ENCODE results near the gene GPR141.

Gene GPR141, protein sequence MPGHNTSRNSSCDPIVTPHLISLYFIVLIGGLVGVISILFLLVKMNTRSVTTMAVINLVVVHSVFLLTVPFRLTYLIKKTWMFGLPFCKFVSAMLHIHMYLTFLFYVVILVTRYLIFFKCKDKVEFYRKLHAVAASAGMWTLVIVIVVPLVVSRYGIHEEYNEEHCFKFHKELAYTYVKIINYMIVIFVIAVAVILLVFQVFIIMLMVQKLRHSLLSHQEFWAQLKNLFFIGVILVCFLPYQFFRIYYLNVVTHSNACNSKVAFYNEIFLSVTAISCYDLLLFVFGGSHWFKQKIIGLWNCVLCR

GRCh38 chr7:37683246-37684120, at the start of gene GPR141:
Gene GPR141, plus strand, starts transcription at chr7:37683766. Its CDS starts 56,628 bp downstream, at chr7:37740394.
- no peak within 1 kb of the TSS for H3K4me3 ChIP-seq (ENCODE audit: low read depth, low read length)
- no peak for DNase-seq (ENCODE audit: low read depth)
- no peak for TF ChIP-seq CTCF (IDR thresholded peaks at IDR 0.05; ENCODE audit: control insufficient read depth, extremely low read depth, insufficient read depth)

GRCh38 chr7:37635346-37635745, 48.2 kb upstream of the GPR141 start:
- no peak for TF ChIP-seq CTCF (IDR thresholded peaks at IDR 0.05; ENCODE audit: control insufficient read depth, extremely low read depth, insufficient read depth)
- DNase-seq (ENCODE audit: low read depth) = no peak
- H3K4me3 ChIP-seq (ENCODE audit: low read depth, low read length) = no peak overlapping the region

DNA sequence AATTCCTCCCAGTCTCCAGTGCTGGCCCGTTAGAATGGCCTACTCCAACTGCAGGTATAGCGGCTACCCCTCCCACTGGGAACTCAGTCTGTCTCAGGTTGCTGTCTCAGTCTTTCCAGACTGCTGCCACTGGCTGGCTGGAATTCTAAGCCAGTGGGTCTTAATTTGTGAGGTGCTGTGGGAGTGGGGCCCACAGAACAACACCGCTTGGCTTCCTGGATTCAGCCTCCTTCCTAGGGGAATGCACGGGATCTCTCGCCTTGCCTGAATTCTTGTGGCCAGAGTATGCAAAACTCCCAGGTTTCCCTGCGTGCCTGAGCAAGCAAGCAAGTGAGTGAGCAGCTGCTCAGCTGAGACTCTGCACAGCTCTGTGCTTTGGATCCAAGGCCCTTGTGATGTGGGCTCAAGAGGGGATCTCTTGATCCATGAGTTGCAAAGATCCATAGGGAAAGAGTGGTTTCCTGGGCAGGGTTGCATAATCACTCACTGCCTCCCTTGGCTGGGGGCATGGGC, 41.5 kb upstream of the GPR141 start:
- no peak for TF ChIP-seq CTCF (IDR thresholded peaks at IDR 0.05; ENCODE audit: control insufficient read depth, extremely low read depth, insufficient read depth)
- DNase-seq (ENCODE audit: low read depth) = no peak

DNA sequence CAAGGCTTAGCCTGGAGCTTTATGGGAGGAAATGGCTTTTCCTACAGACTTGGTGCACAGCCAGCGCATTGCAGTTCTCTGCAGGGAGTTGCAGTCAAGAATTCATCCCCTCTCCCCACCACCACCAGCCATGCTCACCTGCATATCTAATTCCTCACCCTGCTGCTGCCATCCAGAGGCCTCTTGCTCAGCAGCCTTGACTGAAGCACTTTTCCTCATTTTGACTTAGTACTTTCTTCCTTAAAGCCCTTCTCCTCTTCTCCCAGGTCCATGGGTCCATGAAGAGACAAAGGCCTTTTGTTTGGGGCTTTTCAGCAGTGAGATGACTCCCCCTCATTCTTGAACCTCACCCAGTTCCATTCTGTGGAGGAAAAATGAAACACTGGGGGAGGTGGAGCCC, 39.7 kb upstream of the GPR141 start:
- no peak overlapping the region for H3K4me3 ChIP-seq (ENCODE audit: low read depth, low read length)
- no peak for DNase-seq (ENCODE audit: low read depth)
- 0 out of 2 replicates have a peak, but pooled peaks have one; percentile 18 for TF ChIP-seq CTCF (IDR thresholded peaks at IDR 0.05; ENCODE audit: control insufficient read depth, extremely low read depth, insufficient read depth)

More for the DNA sequence above, 41.5 kb upstream of the GPR141 start:
- no peak overlapping the region for H3K4me3 ChIP-seq (ENCODE audit: low read depth, low read length)

DNA sequence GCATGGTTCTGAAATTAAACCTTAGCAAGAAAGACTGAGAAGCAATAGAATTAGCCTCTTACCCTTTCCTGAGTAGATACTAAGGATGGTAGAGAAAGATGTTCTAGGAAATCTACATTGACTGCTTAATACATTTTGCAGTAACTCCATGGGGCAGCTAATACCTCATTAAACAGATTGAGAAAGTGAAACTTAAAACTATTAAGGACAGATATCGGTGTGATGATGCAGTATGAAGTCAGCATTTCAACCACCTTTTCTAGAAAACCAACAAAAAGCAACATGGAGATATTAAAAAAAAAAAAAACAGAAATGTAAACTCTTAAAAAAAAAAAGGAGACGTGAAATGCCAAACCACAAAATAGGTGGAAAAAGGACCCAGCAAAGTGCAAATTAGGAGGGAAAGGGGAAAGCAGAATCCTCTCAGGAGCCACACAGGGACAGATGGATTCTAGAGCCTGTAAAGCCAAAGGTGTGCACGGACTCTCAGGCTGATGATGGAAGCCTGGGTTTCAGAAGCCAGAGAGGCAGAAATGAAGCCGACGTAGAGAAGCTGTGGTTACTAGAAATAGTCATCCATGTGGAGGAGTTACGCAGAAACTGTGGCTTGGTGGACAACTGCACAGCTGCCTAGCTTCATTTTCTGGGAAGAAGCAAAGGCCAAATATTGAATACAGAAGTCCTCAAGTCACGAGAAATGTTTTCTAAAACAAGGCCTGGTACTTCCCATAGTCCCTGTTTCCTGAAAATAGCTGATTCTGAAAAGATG, 38.1 kb upstream of the GPR141 start:
- DNase-seq (ENCODE audit: low read depth) = no peak
- H3K4me3 ChIP-seq (ENCODE audit: low read depth, low read length) = no peak overlapping the region
- no peak for TF ChIP-seq CTCF (IDR thresholded peaks at IDR 0.05; ENCODE audit: control insufficient read depth, extremely low read depth, insufficient read depth)

GRCh38 chr7:37656913-37657530, 26.5 kb upstream of the GPR141 start:
- TF ChIP-seq CTCF (IDR thresholded peaks at IDR 0.05; ENCODE audit: control insufficient read depth, extremely low read depth, insufficient read depth) = no peak
- no peak for DNase-seq (ENCODE audit: low read depth)
- no peak overlapping the region for H3K4me3 ChIP-seq (ENCODE audit: low read depth, low read length)
